GM08714 (cell line): ENCODE data around the gene RNF151.
A peak's percentile ranks its signal among the peaks of the same experiment; 100 is the strongest.
"Not testable (repeated sequence)": the region's sequence is repeated elsewhere in the genome, so short reads cannot be mapped to it uniquely, and the experiment has no call there.

Experiments used
- H3K4me3 ChIP-seq: fragments of 200-500 bp; sonication (Bioruptor generic); 2 replicates; pipeline ENCODE4 v1.5.1; 2014; ENCODE audit warnings: mild to moderate bottlenecking, low read length, inconsistent platforms
- ZNF274 ChIP-seq: IDR thresholded peaks from 2 replicates; pipeline ENCODE4 v1.6.1; 2012; ENCODE audit warnings: mild to moderate bottlenecking, low read depth, low read length

RNF151 gene, protein sequence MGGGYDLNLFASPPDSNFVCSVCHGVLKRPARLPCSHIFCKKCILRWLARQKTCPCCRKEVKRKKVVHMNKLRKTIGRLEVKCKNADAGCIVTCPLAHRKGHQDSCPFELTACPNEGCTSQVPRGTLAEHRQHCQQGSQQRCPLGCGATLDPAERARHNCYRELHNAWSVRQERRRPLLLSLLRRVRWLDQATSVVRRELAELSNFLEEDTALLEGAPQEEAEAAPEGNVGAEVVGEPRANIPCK

GRCh38 chr16:1966460-1966859 is at the start of gene RNF151:
Gene RNF151 (plus strand): TSS chr16:1966856. CDS start chr16:1966882, 26 bp downstream.
- no peak for TF ChIP-seq ZNF274
- peak within 1 kb of the TSS; percentile 95 for H3K4me3 ChIP-seq

DNA sequence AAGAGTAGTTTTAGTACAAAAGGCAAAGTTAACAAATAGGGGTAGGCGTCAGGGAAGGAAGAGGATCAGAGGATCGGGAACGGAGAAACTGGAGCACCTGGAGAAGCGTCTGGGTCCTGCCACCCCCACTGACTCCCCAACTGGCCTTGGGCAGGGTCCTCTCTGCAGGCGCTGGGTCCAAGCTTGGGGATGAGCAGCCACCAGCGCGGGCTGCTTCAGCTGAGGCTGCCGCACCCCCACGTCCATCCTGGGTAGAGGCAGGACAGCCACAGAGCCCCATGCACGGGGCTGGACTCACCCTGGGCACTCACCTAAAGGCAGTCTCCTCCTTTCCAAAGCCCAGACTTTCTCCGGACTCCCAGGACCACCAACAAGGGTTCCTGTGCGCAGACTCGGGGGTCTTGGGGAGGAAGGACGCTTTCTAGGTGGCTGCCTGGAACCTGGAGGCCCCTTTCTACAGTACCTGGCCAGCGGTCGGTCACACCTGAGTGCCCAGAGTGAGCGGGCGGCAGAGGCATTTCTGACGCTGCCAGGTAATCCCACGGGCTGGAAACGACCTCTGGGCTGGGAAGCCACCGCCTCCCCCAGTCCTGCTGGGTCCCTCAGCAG is 49.5 kb upstream of the RNF151 start:
- no peak for TF ChIP-seq ZNF274
- no peak overlapping the region for H3K4me3 ChIP-seq

- no peak overlapping the region for H3K4me3 ChIP-seq
- TF ChIP-seq ZNF274: no peak
These were observed 48.8 kb upstream of the RNF151 start for GRCh38 chr16:1917665-1918350.

- no peak for TF ChIP-seq ZNF274
These were observed 48.0 kb upstream of the RNF151 start, which contains the start of gene HS3ST6 for GRCh38 chr16:1918351-1919326. Gene HS3ST6 (minus strand): TSS chr16:1918415. CDS start chr16:1918323, 92 bp downstream.

DNA sequence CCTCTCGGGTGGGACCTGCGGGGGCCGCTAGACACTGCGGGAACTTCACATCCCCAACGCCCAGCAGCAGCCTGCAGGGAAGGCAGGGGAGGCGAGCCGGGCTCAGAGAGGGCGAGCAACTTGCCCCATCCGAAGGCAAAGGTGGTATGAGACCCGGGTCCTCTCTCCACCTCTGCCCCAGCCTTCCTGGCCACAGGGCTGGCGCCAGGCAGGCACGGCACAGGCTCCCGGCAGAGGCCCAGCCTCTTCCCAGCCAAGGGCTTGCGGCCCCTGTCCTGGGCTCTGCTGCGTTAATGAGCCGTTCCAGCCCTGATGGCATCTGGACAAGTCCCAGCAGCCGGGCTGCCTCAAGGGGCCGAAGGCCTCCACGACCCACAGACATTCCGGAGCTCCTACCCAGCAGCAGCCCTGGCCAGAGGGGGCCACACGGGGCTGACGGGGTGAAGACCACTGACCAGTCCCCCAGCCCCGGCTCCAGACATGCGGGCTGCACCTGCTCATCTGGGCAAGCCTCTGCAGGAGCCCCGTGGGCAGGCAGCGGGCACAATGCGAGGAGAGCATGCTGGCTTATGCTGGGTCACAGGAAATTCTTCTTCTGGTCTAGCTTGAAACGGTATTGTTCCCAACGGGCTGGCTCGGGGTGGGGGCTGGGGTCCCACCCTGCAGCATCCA is 47.2 kb upstream of the RNF151 start:
- no peak overlapping the region for H3K4me3 ChIP-seq
- no peak for TF ChIP-seq ZNF274

More at GRCh38 chr16:1918351-1919326, 48.0 kb upstream of the RNF151 start, which contains the start of gene HS3ST6:
- H3K4me3 ChIP-seq: no peak within 1 kb of the TSS

GRCh38 chr16:1920122-1920521 is 46.5 kb upstream of the RNF151 start:
- not testable (repeated sequence) for H3K4me3 ChIP-seq

DNA sequence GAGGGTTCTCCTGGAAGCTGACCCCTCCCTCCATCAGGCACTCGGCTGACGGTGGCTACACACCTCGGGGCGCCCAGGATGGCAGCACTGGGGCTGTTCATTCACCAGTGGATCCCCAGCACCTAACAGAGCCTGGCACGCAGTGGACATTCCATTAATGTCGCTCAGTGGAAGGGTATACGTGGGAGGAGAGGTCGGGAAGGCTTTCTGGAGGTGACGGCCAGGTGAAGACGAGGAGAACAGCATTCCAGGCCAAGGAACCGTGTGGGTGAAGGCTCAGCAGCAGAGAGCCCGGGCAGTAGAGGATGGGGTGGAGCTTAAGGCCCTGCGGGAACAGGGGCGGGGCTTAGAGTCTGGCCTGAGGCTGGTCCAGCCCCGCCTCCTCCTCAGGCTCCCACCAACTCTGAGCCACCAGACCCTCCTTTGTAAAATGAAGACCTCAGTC is 45.9 kb upstream of the RNF151 start:
- no peak for TF ChIP-seq ZNF274

GRCh38 chr16:1922357-1922756 is 44.3 kb upstream of the RNF151 start:
- TF ChIP-seq ZNF274: no peak
- no peak overlapping the region for H3K4me3 ChIP-seq

More for the DNA sequence above, 45.9 kb upstream of the RNF151 start:
- H3K4me3 ChIP-seq: no peak overlapping the region

DNA sequence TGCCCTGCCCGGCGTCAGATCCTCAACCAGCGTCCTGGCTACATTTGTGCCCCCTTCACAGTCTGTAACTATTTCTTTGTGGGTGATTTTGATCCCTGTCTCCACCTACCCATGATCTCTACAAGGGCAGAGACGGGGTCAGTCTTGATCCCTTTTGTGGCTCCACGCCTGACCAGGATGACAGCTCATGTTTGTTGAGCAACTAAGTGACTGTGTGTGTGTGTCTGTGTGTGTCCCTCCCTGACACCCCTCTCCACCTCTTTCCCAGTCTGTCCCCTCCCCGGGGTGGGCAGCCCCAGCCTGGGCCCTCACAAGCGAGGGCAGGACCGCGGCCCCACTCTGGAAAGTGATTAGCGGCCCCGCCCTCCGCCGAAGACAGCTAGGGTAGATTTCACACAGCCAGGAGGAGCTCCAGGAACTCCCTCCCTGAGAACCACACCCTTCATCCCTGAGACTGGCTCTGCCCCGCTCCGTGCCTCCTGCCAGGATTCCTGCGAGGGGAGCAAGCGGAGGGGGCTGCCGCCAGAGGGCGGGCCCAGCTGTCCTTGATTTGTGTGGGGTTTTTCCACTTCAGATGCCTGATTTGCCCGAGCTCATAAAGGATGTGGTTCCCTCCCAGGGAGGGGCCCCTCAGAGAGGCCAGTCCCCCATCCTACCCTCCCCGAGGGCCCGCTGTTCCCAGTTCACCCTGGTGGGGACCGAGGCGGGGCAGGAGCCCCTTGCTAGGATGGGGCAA is 43.2 kb upstream of the RNF151 start:
- TF ChIP-seq ZNF274: no peak
- no peak overlapping the region for H3K4me3 ChIP-seq

DNA sequence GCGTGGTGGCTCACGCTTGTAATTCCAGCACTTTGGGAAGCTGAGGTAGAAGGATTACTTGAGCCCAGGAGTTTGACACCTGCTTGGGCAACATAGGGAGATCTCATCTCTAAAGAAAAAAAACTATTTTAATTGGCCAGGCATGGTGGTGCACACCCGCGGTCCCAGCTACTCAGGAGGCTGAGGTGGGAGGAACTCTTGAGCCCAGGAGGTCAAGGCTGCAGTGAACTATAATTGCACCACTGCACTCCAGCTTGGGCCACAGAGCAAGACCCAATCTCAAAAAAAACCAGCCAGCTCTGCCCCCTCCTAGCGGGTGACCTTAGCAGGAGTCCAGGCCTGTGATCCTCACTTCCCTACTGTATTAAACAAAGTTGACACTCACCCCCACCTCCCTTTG is 42.6 kb upstream of the RNF151 start:
- no peak for TF ChIP-seq ZNF274
- no peak overlapping the region for H3K4me3 ChIP-seq

DNA sequence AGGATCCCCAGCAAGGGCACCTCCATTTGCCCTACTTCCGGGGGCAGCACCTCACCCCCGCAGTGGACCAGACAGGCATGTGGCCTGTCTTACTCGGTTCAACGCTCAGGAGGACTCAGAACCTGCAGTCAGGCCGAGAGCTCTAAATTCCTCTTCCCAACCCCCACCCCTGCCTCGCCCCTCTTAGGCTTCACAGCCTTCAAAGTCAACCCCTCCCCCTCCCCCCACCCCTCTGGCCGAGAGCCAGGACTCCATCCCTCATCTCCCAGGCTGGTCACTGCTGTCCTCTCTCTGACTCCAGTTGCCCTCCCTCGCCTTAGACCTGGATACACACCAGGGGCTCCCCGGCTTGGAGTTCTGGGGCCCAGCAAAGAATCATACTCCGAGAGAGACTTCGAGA is 40.4 kb upstream of the RNF151 start:
- H3K4me3 ChIP-seq: no peak overlapping the region
- TF ChIP-seq ZNF274: no peak

DNA sequence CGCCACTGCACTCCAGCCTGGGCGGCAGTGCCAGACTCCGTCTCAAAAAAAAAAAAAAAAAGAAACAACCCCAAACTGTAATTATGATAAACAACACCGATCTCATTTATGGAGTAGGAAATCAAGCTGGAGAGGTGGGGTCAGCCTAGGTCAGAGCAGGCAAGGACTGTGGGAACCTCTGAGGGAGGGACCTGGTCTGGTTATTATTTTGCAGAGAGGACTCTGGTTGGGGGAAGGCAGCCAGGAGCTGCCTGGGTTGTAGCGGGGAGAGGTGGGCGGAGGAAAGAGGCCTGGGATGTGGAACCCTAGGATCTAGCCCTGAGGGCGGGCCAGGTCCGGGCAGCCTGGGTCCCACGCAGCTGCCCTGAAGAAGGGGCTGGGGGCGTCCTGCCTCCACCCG is 37.6 kb upstream of the RNF151 start:
- TF ChIP-seq ZNF274: no peak
- H3K4me3 ChIP-seq: peak overlapping the region; percentile 37; the same call in 1 of the 2 replicates
